Sigmoid colon (tissue), 7 donors: ENCODE measurements around the gene ITGB2. TPM values are rescaled to one million over a fixed set of nuclear protein-coding genes. Genes with fewer than 3 reads are reported as not detected.
A peak's percentile ranks its signal among the peaks of the same experiment; 100 is the strongest.

Source experiments
- DNase-seq: peaks from one replicate; pipeline ENCODE4 v3.0.0-alpha.2; 2019
- H3K27ac ChIP-seq, 4 donors: fragments of 200-600 bp; sonication (generic); one replicate each; pipeline ENCODE4 v1.5.1; 2016 to 2019; ENCODE audit warnings: mild to moderate bottlenecking in 1 of 4
- H3K27me3 ChIP-seq, 3 donors: fragments of 200-600 bp; sonication (generic); one replicate each; pipeline ENCODE4 v1.5.1; 2019; ENCODE audit warnings: mild to moderate bottlenecking in 1 of 3
- H3K36me3 ChIP-seq, 4 donors: fragments of 200-600 bp; sonication (generic); one replicate each; pipeline ENCODE4 v1.5.1; 2016 to 2019
- H3K4me1 ChIP-seq, 4 donors: fragments of 200-600 bp; sonication (generic); one replicate each; pipeline ENCODE4 v1.5.1; 2017 to 2019
- H3K4me3 ChIP-seq, 4 donors: fragments of 200-600 bp; sonication (generic); one replicate each; pipeline ENCODE4 v1.5.1; 2017 to 2019; ENCODE audit warnings: mild to moderate bottlenecking in 2 of 4, moderate library complexity in 1 of 4
- H3K9me3 ChIP-seq, 4 donors: fragments of 200-600 bp in 3 of 4; sonication (generic) in 3 of 4; one replicate each; pipeline versions ENCODE4 v1.5.1 to v1.6.1; 2013 to 2019
- CTCF ChIP-seq, 4 experiments: fragments of 450-650 bp in 3 of 4; fragments of 200-600 bp in 1 of 4; IDR thresholded peaks; one replicate each; pipeline ENCODE4 v1.5.1; 2016 to 2019; ENCODE audit warnings: antibody characterized with exemption in 4 of 4, mild to moderate bottlenecking in 3 of 4, moderate library complexity in 2 of 4
- EP300 ChIP-seq, 4 donors: sonication (generic); formaldehyde crosslinking; IDR thresholded peaks; one replicate each; pipeline ENCODE4 v1.6.1; 2017; ENCODE audit warnings: antibody characterized with exemption in 4 of 4
- POLR2A ChIP-seq, 2 donors: fragments of 450-650 bp; IDR thresholded peaks; one replicate each; pipeline ENCODE4 v1.6.1; 2016; ENCODE audit warnings: antibody characterized with exemption in 2 of 2, mild to moderate bottlenecking in 2 of 2, moderate library complexity in 2 of 2
- POLR2AphosphoS5 ChIP-seq, 4 donors: sonication (generic); formaldehyde crosslinking; IDR thresholded peaks; one replicate each; pipeline ENCODE4 v1.6.1; 2017; ENCODE audit warnings: antibody characterized with exemption in 4 of 4
- WGBS, 2 donors: extraction: QIAGEN DNeasy Blood & Tissue Kit; methylation state at CpG; one replicate each; pipeline ENCODE4 v1.1.7; 2013; 5-methylcytosine and 5-hydroxymethylcytosine counted together
- intact Hi-C: fragments of 100-400 bp; cut with DNase I; formaldehyde crosslinking; loops from one replicate; pipeline ENCODE4 v1.15.1; 2023
- polyA plus RNA-seq, 3 donors: library from polyadenylated mRNA; stranded (reverse); fragments of 200-250 nt; gene quantifications; one replicate each; pipeline ENCODE4 v1.2.3, GENCODE V29; 2013
- total RNA-seq, 4 donors: library from RNA; depleted of rRNA; stranded (reverse); fragments of >200 nt; gene quantifications; one replicate each; pipeline ENCODE4 v1.1.0, GENCODE V29; 2016
- donor health status: healthy with polysubstance abuse.
- donor health status: Bipolar disorder and iron deficiency.
- donor health status: healthy.

The ITGB2 gene
- total and polyA plus RNA-seq, 7 donors, result 14.7 to 103 (median 55.9) TPM

GRCh38 chr21:44955141-44955797, 34.6 kb upstream of the ITGB2 start:
- H3K9me3 ChIP-seq, result no peaks in the 10 kb centered on the region
- no peaks in the 10 kb centered on the region for H3K27me3 ChIP-seq
- H3K36me3 ChIP-seq, result peaks cover 0 to 2% (median 0%) of the 10 kb centered on the region in 4 donors
- peak overlapping the region in 1 of 4 donors; percentile 91 for H3K27ac ChIP-seq
- H3K4me1 ChIP-seq, result peaks cover 0 to 63% (median 49%) of the 10 kb centered on the region in 4 donors
- no peak for DNase-seq
- H3K4me3 ChIP-seq, result no peak overlapping the region
- TF ChIP-seq POLR2A (IDR thresholded peaks at IDR 0.05) (no peak), CTCF (IDR thresholded peaks at IDR 0.05) (no peak), POLR2AphosphoS5 (IDR thresholded peaks at IDR 0.05) (no peak), EP300 (IDR thresholded peaks at IDR 0.05) (no peak)
- WGBS, 2 donors, result 90 to 92% methylated on average over 21 of the region's 21 CpGs
- intact Hi-C loops, result loop anchor here (5.0 to 10.0 kb wide), 2 partner anchors 117 to 490 kb away; partner anchors contain the start of gene ADARB1

- no peaks in the 10 kb centered on the region for H3K36me3 ChIP-seq
- no peak overlapping the region for H3K4me3 ChIP-seq
- 95% methylated on average over 22 of the region's 22 CpGs for WGBS, 2 donors
- peaks cover 0 to 63% (median 49%) of the 10 kb centered on the region in 4 donors for H3K4me1 ChIP-seq
- intact Hi-C loops, result loop anchor here (10.0 kb wide), 1 partner anchor 490 kb away; no protein-coding TSS in a partner anchor
- DNase-seq, result no peak
- no peaks in the 10 kb centered on the region for H3K27me3 ChIP-seq
- H3K9me3 ChIP-seq, result no peaks in the 10 kb centered on the region
- no peak for TF ChIP-seq POLR2A (IDR thresholded peaks at IDR 0.05)
- no peak for TF ChIP-seq CTCF (IDR thresholded peaks at IDR 0.05)
- no peak for TF ChIP-seq EP300 (IDR thresholded peaks at IDR 0.05)
- TF ChIP-seq POLR2AphosphoS5 (IDR thresholded peaks at IDR 0.05), result no peak
- H3K27ac ChIP-seq, result peak overlapping the region in 2 of 4 donors; percentile 79 to 80
Measured at GRCh38 chr21:44954281-44954771, 33.6 kb upstream of the ITGB2 start.

GRCh38 chr21:44953628-44954021, 32.9 kb upstream of the ITGB2 start:
- Histone ChIP-seq H3K27ac (peak overlapping the region in 2 of 4 donors; percentile 79 to 80), H3K4me1 (peaks cover 0 to 58% (median 42%) of the 10 kb centered on the region in 4 donors), H3K9me3 (no peaks in the 10 kb centered on the region), H3K4me3 (no peak overlapping the region), H3K27me3 (no peaks in the 10 kb centered on the region), H3K36me3 (no peaks in the 10 kb centered on the region)
- WGBS, 2 donors, result 87 to 94% methylated on average over 13 of the region's 13 CpGs
- TF ChIP-seq POLR2AphosphoS5 (IDR thresholded peaks at IDR 0.05), result no peak
- no peak for TF ChIP-seq POLR2A (IDR thresholded peaks at IDR 0.05)
- no peak for TF ChIP-seq CTCF (IDR thresholded peaks at IDR 0.05)
- TF ChIP-seq EP300 (IDR thresholded peaks at IDR 0.05), result no peak
- intact Hi-C loops, result loop anchor here (10.0 kb wide), 1 partner anchor 491 kb away; no protein-coding TSS in a partner anchor
- DNase-seq, result no peak

- H3K4me1 ChIP-seq, result peaks cover 0 to 53% (median 36%) of the 10 kb centered on the region in 4 donors
- intact Hi-C loops, result loop anchor here (10.0 kb wide), 1 partner anchor 492 kb away; no protein-coding TSS in a partner anchor
- H3K27me3 ChIP-seq, result no peaks in the 10 kb centered on the region
- WGBS, 2 donors, result 87 to 93% methylated on average over 25 of the region's 25 CpGs
- no peak overlapping the region for H3K4me3 ChIP-seq
- no peak for TF ChIP-seq CTCF (IDR thresholded peaks at IDR 0.05)
- TF ChIP-seq POLR2AphosphoS5 (IDR thresholded peaks at IDR 0.05), result no peak
- TF ChIP-seq EP300 (IDR thresholded peaks at IDR 0.05), result no peak
- TF ChIP-seq POLR2A (IDR thresholded peaks at IDR 0.05), result no peak
- no peaks in the 10 kb centered on the region for H3K9me3 ChIP-seq
- no peaks in the 10 kb centered on the region for H3K36me3 ChIP-seq
- peak overlapping the region; percentile 40 to 80 (median 63) for H3K27ac ChIP-seq
- no peak for DNase-seq
Measured at GRCh38 chr21:44952929-44953627, 32.4 kb upstream of the ITGB2 start.
